Stimulated activated CD8-positive, alpha-beta memory T cell treated with anti-CD3 and anti-CD28 coated beads, Interleukin-2, amount 100 ng/mL, for 1 hour (primary cell): Measurements from ENCODE around the gene PRR23E.

Experiments used
- DNase-seq, 2 donors: peaks; one replicate each; pipeline ENCODE4 v3.0.0-alpha.2; 2020; ENCODE audit warnings: low read depth in 2 of 2

The PRR23E gene

GRCh38 chr3:127192576-127193232 lies at the start of gene PRR23E:
PRR23E (plus strand) TSS chr3:127193131; CDS start chr3:127196686, 3,555 bp downstream.
- DNase-seq = no peak

GRCh38 chr3:127143172-127143571 lies 49.8 kb upstream of the PRR23E start:
- no peak for DNase-seq

- DNase-seq = no peak
These were observed 48.3 kb upstream of the PRR23E start for GRCh38 chr3:127144631-127145030.

GRCh38 chr3:127145266-127145665 lies 47.7 kb upstream of the PRR23E start:
- DNase-seq = no peak

GRCh38 chr3:127147291-127147885 lies 45.5 kb upstream of the PRR23E start:
- no peak for DNase-seq

GRCh38 chr3:127149621-127150310 lies 43.2 kb upstream of the PRR23E start:
- no peak for DNase-seq

- no peak for DNase-seq
These were observed 42.2 kb upstream of the PRR23E start for GRCh38 chr3:127150513-127151250.

GRCh38 chr3:127151251-127151564 lies 41.7 kb upstream of the PRR23E start:
- DNase-seq = no peak

GRCh38 chr3:127151992-127152650 lies 40.8 kb upstream of the PRR23E start:
- DNase-seq = no peak

GRCh38 chr3:127152684-127153505 lies 40.0 kb upstream of the PRR23E start:
- DNase-seq = no peak

- DNase-seq = no peak
These were observed 39.5 kb upstream of the PRR23E start for GRCh38 chr3:127153506-127153815.

- no peak for DNase-seq
These were observed 36.4 kb upstream of the PRR23E start for GRCh38 chr3:127156338-127157050.

GRCh38 chr3:127157171-127157828 lies 35.6 kb upstream of the PRR23E start:
- no peak for DNase-seq

GRCh38 chr3:127158614-127159229 lies 34.2 kb upstream of the PRR23E start:
- no peak for DNase-seq

GRCh38 chr3:127159543-127159942 lies 33.4 kb upstream of the PRR23E start:
- DNase-seq = no peak

- DNase-seq = no peak
These were observed 31.7 kb upstream of the PRR23E start for GRCh38 chr3:127161236-127161635.

- no peak for DNase-seq
These were observed 30.9 kb upstream of the PRR23E start for GRCh38 chr3:127161973-127162579.

- no peak for DNase-seq
These were observed 29.8 kb upstream of the PRR23E start for GRCh38 chr3:127162947-127163645.

- DNase-seq = no peak
These were observed 28.3 kb upstream of the PRR23E start for GRCh38 chr3:127164615-127165014.
